Neural progenitor cell (in vitro differentiated cells): Measurements from ENCODE around the gene QRFP. TPM values are rescaled to one million over a fixed set of nuclear protein-coding genes. Genes with fewer than 3 reads are reported as not detected.

Experiments used
- DNase-seq: peaks from one replicate; pipeline ENCODE4 v3.0.0-alpha.2; 2016; ENCODE audit warnings: low spot score
- H2AFZ ChIP-seq: fragments of 200-600 bp; sonication (generic); replicated peaks from 2 replicates; pipeline ENCODE4 v1.6.1; 2016; ENCODE audit warnings: antibody characterized with exemption
- H3F3A ChIP-seq: fragments of 200-600 bp; sonication (generic); 2 replicates; pipeline ENCODE4 v1.6.1; 2016; ENCODE audit warnings: antibody characterized with exemption, low read depth
- H3K27ac ChIP-seq: fragments of 200-600 bp; sonication (generic); 2 replicates; pipeline ENCODE4 v1.5.1; 2016; ENCODE audit warnings: mild to moderate bottlenecking
- H3K27me3 ChIP-seq: fragments of 200-600 bp; sonication (generic); 2 replicates; pipeline ENCODE4 v1.6.1; 2016; ENCODE audit warnings: mild to moderate bottlenecking, moderate library complexity
- H3K36me3 ChIP-seq: fragments of 200-600 bp; sonication (generic); 2 replicates; pipeline ENCODE4 v1.5.1; 2016
- H3K4me1 ChIP-seq: fragments of 200-600 bp; sonication (generic); 2 replicates; pipeline ENCODE4 v1.6.1; 2016; ENCODE audit warnings: mixed run types
- H3K4me2 ChIP-seq: fragments of 200-600 bp; sonication (generic); 2 replicates; pipeline ENCODE4 v1.6.1; 2016
- H3K4me3 ChIP-seq: fragments of 200-600 bp; sonication (generic); 2 replicates; pipeline ENCODE4 v1.5.1; 2016
- H3K79me2 ChIP-seq: fragments of 200-600 bp; sonication (generic); 2 replicates; pipeline ENCODE4 v1.6.1; 2016; ENCODE audit warnings: low read depth
- H3K9ac ChIP-seq: fragments of 200-600 bp; sonication (generic); 2 replicates; pipeline ENCODE4 v1.6.1; 2016
- H3K9me3 ChIP-seq: fragments of 200-600 bp; sonication (generic); 2 replicates; pipeline ENCODE4 v1.5.1; 2016; ENCODE audit warnings: low read depth
- H4K20me1 ChIP-seq: fragments of 200-600 bp; sonication (generic); 2 replicates; pipeline ENCODE4 v1.6.1; 2016; ENCODE audit warnings: low read depth
- H3K27ac Mint-ChIP-seq: 3 replicates; pipeline ENCODE4 v1.8.0; 2021; ENCODE audit warnings: mixed read lengths
- H3K27me3 Mint-ChIP-seq: 2 replicates; pipeline ENCODE4 v1.8.0; 2022; ENCODE audit warnings: low read depth, mild to moderate bottlenecking, inconsistent platforms, moderate library complexity, mixed read lengths; ENCODE audit not compliant: insufficient read depth
- H3K36me3 Mint-ChIP-seq: 3 replicates; pipeline ENCODE4 v1.8.0; 2021; ENCODE audit warnings: mixed read lengths
- H3K4me1 Mint-ChIP-seq: 3 replicates; pipeline ENCODE4 v1.8.0; 2021; ENCODE audit warnings: mixed read lengths
- H3K4me3 Mint-ChIP-seq: 3 replicates; pipeline ENCODE4 v1.8.0; 2021; ENCODE audit warnings: mild to moderate bottlenecking, moderate library complexity, mixed read lengths
- H3K9me3 Mint-ChIP-seq: 3 replicates; pipeline ENCODE4 v1.8.0; 2020; ENCODE audit warnings: mixed read lengths
- EZH2 ChIP-seq: fragments of 200-600 bp; sonication (generic); IDR thresholded peaks from 2 replicates; pipeline ENCODE4 v1.6.1; 2017; ENCODE audit warnings: antibody characterized with exemption, mild to moderate bottlenecking, moderate library complexity
- EZH2phosphoT487 ChIP-seq: fragments of 200-600 bp; sonication (generic); IDR thresholded peaks from 2 replicates; pipeline ENCODE4 v1.6.1; 2017; ENCODE audit warnings: antibody characterized with exemption
- total RNA-seq: library from RNA; depleted of rRNA; stranded (reverse); fragments of >200 nt; gene quantifications from 2 replicates; pipeline ENCODE4 v1.2.3, GENCODE V29; 2015; ENCODE audit warnings: low replicate concordance
- TF ChIP-seq, protein P1 (sequence below): fragments of 200-600 bp; sonication (generic); IDR thresholded peaks from 2 replicates; pipeline ENCODE4 v1.5.1; 2017; ENCODE audit warnings: antibody characterized with exemption, mild to moderate bottlenecking

QRFP gene
- total RNA-seq, 1 donor from 2014 or later: not detected

DNA sequence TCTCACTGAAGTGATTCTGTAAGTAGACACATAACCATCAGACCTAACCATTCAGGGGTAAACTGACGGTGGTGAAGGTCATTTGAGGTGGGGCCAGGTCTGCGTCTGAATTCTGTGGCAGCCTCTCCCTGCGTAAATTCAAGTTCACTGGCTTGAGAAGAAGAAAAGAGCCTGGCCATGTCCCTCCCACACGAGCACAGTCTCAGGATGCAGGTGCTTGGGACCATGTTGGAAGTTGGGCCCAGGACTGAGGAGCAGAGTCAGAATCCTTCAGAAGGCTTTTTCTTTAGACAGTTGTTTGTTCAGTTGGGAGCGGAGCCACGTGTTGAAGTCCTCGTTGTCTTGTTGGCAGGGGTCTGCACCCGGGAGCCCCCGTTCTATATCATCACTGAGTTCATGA, 24.1 kb downstream of the QRFP start:
- Mint-ChIP-seq H3K9me3 (no peaks in the 10 kb centered on the region), H3K27ac (no peak overlapping the region), H3K4me3 (no peak overlapping the region), H3K36me3 (peaks cover 43% of the 10 kb centered on the region), H3K27me3 (peaks cover 5% of the 10 kb centered on the region), H3K4me1 (peaks cover 34% of the 10 kb centered on the region)
- peaks cover 5% of the 10 kb centered on the region for H3F3A ChIP-seq
- DNase-seq: no peak
- H3K9me3 ChIP-seq: no peaks in the 10 kb centered on the region
- H3K4me3 ChIP-seq: no peak overlapping the region
- no peak for TF ChIP-seq EZH2
- TF ChIP-seq EZH2phosphoT487: no peak
- TF ChIP-seq, protein P1, sequence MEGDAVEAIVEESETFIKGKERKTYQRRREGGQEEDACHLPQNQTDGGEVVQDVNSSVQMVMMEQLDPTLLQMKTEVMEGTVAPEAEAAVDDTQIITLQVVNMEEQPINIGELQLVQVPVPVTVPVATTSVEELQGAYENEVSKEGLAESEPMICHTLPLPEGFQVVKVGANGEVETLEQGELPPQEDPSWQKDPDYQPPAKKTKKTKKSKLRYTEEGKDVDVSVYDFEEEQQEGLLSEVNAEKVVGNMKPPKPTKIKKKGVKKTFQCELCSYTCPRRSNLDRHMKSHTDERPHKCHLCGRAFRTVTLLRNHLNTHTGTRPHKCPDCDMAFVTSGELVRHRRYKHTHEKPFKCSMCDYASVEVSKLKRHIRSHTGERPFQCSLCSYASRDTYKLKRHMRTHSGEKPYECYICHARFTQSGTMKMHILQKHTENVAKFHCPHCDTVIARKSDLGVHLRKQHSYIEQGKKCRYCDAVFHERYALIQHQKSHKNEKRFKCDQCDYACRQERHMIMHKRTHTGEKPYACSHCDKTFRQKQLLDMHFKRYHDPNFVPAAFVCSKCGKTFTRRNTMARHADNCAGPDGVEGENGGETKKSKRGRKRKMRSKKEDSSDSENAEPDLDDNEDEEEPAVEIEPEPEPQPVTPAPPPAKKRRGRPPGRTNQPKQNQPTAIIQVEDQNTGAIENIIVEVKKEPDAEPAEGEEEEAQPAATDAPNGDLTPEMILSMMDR: no peak
- H3K4me1 ChIP-seq: peaks cover 6% of the 10 kb centered on the region
- no peak overlapping the region for H3K4me2 ChIP-seq
- H2AFZ ChIP-seq: no peak overlapping the region
- H3K36me3 ChIP-seq: no peaks in the 10 kb centered on the region
- H3K9ac ChIP-seq: no peak overlapping the region
- no peak overlapping the region for H3K27ac ChIP-seq
- H3K27me3 ChIP-seq: no peaks in the 10 kb centered on the region
- H3K79me2 ChIP-seq: peaks cover 35% of the 10 kb centered on the region
- peaks cover 60% of the 10 kb centered on the region for H4K20me1 ChIP-seq

DNA sequence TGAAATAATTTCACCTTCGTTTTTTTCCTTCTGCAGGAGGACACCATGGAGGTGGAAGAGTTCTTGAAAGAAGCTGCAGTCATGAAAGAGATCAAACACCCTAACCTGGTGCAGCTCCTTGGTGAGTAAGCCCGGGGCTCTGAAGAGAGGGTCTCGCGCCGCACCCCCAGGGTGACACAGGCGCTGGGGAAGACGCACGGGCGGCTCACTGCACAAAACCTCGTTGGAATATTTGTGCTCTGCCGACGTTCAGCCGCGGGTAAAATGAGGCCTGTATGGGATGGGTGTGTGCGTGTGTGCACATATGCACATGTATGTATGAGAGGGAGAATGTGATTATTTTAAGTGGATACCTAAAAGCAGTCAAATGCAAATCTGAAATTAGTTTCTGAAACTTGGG, 24.5 kb downstream of the QRFP start:
- peaks cover 5% of the 10 kb centered on the region for H3F3A ChIP-seq
- H3K36me3 ChIP-seq: no peaks in the 10 kb centered on the region
- no peaks in the 10 kb centered on the region for H3K9me3 ChIP-seq
- no peak overlapping the region for H3K9ac ChIP-seq
- H3K4me1 ChIP-seq: peaks cover 6% of the 10 kb centered on the region
- TF ChIP-seq EZH2phosphoT487 (no peak), EZH2 (no peak)
- TF ChIP-seq, protein P1: no peak
- peaks cover 5% of the 10 kb centered on the region for H3K27me3 Mint-ChIP-seq
- no peak overlapping the region for H3K4me3 ChIP-seq
- H3K27ac ChIP-seq: no peak overlapping the region
- H2AFZ ChIP-seq: no peak overlapping the region
- no peak overlapping the region for H3K4me2 ChIP-seq
- H3K27ac Mint-ChIP-seq: no peak overlapping the region
- peaks cover 34% of the 10 kb centered on the region for H3K4me1 Mint-ChIP-seq
- peaks cover 44% of the 10 kb centered on the region for H3K36me3 Mint-ChIP-seq
- peaks cover 39% of the 10 kb centered on the region for H3K79me2 ChIP-seq
- DNase-seq: no peak
- H3K27me3 ChIP-seq: no peaks in the 10 kb centered on the region
- no peak overlapping the region for H3K4me3 Mint-ChIP-seq
- H4K20me1 ChIP-seq: peaks cover 64% of the 10 kb centered on the region
- no peaks in the 10 kb centered on the region for H3K9me3 Mint-ChIP-seq

DNA sequence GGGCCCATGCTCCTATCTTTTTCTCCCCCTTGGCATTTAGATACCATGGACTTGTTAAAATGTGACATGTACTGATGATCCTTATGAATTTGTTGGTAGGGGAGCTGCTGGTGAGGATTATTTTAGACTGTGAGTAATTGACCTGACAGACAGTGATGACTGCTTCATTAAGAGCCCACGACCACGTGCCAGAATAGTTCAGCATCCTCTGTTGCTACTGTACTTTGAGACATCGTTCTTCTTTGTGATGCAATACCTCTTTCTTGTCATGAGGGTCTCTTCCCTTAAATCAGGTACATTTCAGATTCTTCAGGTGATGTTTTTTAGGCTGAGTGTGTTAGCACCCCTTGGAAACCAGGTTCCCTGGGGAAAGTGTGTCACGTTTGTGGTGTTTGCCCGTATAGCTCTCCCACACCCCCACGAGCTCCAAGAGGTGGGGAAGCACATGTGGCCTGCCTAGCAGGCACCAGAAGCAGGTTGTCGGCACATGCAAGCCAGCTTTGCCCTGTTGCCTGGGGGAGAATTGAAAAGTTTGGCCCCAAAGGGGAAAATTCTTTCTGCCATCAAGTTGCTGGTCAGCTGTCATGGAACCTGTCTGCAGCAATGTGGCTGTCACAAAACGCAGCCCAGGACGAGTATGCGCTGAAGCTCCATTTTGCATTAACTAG, 25.1 kb downstream of the QRFP start:
- TF ChIP-seq EZH2 (no peak), EZH2phosphoT487 (no peak)
- TF ChIP-seq, protein P1: no peak
- Histone ChIP-seq H3K4me1 (peaks cover 6% of the 10 kb centered on the region), H3K79me2 (peaks cover 45% of the 10 kb centered on the region), H3K4me2 (no peak overlapping the region), H3K36me3 (no peaks in the 10 kb centered on the region), H3F3A (peaks cover 5% of the 10 kb centered on the region), H3K27ac (no peak overlapping the region), H3K27me3 (no peaks in the 10 kb centered on the region), H3K9me3 (no peaks in the 10 kb centered on the region), H2AFZ (no peak overlapping the region), H3K4me3 (no peak overlapping the region), H3K9ac (no peak overlapping the region), H4K20me1 (peaks cover 70% of the 10 kb centered on the region)
- Mint-ChIP-seq H3K9me3 (no peaks in the 10 kb centered on the region), H3K27me3 (peaks cover 5% of the 10 kb centered on the region), H3K4me3 (no peak overlapping the region), H3K4me1 (peaks cover 34% of the 10 kb centered on the region), H3K36me3 (peaks cover 42% of the 10 kb centered on the region), H3K27ac (no peak overlapping the region)
- DNase-seq: no peak
